ENCODE measurements around the gene WWTR1.

DNA sequence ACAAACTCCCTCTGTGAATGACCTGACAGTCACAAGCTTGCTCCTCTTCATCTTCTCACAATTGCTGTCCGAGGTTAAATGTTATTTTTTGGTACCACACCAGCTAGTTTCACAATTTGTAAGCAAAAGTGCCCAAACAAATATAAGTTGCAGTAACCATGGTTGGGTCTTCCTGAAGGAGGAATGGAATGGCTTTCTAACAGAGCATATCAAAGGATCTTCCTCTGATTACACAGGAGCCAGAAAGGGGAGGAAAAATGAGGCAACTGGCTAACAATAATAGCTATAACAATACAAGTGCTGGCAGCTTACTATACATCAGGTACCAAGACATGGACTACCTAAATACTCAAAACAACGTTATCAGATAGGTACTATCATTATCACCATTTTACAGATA lies 90.4 kb downstream of the WWTR1 start:
- TF ChIP-seq, protein P1, sequence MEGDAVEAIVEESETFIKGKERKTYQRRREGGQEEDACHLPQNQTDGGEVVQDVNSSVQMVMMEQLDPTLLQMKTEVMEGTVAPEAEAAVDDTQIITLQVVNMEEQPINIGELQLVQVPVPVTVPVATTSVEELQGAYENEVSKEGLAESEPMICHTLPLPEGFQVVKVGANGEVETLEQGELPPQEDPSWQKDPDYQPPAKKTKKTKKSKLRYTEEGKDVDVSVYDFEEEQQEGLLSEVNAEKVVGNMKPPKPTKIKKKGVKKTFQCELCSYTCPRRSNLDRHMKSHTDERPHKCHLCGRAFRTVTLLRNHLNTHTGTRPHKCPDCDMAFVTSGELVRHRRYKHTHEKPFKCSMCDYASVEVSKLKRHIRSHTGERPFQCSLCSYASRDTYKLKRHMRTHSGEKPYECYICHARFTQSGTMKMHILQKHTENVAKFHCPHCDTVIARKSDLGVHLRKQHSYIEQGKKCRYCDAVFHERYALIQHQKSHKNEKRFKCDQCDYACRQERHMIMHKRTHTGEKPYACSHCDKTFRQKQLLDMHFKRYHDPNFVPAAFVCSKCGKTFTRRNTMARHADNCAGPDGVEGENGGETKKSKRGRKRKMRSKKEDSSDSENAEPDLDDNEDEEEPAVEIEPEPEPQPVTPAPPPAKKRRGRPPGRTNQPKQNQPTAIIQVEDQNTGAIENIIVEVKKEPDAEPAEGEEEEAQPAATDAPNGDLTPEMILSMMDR (IDR thresholded peaks at IDR 0.05): no peak
- TF ChIP-seq POLR2A (IDR thresholded peaks at IDR 0.05): no peak

Data from testis (tissue), 2 donors.